Measurements from ENCODE around the gene DAB1.

DAB1 gene

DNA sequence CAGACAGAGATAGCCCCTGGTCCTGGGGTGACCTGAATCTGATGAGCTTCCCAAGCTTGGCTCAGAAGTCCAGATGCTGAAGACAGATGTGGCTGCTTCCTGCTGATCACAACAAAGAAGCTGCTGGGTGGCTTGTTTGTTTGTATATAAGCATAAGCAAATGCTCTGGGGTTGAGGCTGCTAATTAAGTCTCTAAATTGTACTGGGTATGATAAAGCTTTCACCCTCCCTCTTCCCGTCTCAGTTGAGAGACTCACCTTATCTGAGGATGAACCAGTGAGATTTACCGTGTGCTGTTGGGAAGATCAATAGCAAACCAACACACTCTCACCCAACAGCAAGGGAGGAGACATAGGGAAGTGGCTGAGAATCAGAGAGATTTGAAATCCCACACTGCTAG is 42.0 kb downstream of the DAB1 start:
- DNase-seq (ENCODE audit: low read depth) = no peak
- TF ChIP-seq, protein P1, sequence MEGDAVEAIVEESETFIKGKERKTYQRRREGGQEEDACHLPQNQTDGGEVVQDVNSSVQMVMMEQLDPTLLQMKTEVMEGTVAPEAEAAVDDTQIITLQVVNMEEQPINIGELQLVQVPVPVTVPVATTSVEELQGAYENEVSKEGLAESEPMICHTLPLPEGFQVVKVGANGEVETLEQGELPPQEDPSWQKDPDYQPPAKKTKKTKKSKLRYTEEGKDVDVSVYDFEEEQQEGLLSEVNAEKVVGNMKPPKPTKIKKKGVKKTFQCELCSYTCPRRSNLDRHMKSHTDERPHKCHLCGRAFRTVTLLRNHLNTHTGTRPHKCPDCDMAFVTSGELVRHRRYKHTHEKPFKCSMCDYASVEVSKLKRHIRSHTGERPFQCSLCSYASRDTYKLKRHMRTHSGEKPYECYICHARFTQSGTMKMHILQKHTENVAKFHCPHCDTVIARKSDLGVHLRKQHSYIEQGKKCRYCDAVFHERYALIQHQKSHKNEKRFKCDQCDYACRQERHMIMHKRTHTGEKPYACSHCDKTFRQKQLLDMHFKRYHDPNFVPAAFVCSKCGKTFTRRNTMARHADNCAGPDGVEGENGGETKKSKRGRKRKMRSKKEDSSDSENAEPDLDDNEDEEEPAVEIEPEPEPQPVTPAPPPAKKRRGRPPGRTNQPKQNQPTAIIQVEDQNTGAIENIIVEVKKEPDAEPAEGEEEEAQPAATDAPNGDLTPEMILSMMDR (conservative IDR thresholded peaks at IDR 0.05; ENCODE audit: low read length) = no peak
- no peak overlapping the region for H3K4me3 ChIP-seq (ENCODE audit: low read length)

DNA sequence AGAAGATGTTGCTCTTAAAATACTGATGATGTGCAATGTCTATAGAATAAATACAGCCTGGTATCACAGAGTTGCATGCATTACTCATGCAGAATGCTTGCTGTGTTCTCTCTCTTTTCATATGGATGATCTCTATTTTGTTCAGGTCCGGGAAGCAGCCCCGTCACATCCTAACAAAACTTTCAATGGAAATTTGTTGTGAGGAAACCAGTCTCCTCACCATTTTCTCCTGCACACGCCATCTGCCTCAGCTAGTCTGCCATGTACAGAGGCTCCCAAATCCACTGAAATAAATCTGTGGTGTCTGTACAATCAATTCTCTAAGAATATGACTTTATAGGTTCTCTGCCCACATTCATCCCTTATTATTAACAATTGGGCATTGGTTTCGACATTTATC is 42.4 kb downstream of the DAB1 start:
- H3K4me3 ChIP-seq (ENCODE audit: low read length) = no peak overlapping the region
- TF ChIP-seq, protein P1 (conservative IDR thresholded peaks at IDR 0.05; ENCODE audit: low read length) = no peak
- no peak for DNase-seq (ENCODE audit: low read depth)

DNA sequence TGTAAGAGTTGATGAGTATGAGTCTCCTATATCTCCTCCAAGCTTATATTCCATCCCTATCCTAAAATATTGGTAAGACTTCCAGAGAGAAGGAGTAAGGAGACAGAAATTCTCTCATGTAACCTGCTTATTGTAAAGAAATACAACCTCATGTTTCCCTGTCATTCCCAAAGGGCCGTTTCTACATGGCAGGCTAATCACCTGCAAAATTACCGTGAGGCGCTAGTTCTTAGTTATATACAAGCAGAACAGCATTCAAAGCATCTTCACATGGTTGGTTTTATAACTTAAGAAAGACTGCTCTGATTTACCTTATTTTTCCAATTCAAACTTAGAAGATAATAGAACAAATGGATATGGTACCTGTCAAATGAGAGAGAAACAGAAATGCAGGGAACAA is 42.9 kb downstream of the DAB1 start:
- TF ChIP-seq, protein P1 (conservative IDR thresholded peaks at IDR 0.05; ENCODE audit: low read length) = no peak

DNA sequence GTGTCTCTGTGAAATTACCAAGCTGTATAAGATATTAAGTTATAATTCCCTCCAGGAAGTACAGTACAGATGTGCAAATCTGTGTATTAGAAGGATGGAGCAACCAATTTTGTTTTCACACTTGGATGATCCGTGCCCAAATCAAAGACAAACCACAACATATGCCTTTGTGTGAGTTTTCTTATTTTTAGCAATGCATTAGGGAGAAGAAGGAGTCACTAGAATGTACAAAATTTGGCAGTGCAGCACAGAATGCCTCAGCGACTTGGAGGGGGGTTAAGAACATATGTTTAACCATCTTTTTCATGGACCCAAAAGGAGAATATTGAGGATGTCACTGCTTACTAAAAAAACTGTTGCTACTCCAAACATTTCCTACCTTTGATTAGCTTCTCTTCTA is 45.3 kb downstream of the DAB1 start:
- TF ChIP-seq, protein P1 (conservative IDR thresholded peaks at IDR 0.05; ENCODE audit: low read length) = no peak
- no peak for DNase-seq (ENCODE audit: low read depth)
- no peak overlapping the region for H3K4me3 ChIP-seq (ENCODE audit: low read length)

More for the DNA sequence above, 42.9 kb downstream of the DAB1 start:
- no peak overlapping the region for H3K4me3 ChIP-seq (ENCODE audit: low read length)
- DNase-seq (ENCODE audit: low read depth) = no peak

DNA sequence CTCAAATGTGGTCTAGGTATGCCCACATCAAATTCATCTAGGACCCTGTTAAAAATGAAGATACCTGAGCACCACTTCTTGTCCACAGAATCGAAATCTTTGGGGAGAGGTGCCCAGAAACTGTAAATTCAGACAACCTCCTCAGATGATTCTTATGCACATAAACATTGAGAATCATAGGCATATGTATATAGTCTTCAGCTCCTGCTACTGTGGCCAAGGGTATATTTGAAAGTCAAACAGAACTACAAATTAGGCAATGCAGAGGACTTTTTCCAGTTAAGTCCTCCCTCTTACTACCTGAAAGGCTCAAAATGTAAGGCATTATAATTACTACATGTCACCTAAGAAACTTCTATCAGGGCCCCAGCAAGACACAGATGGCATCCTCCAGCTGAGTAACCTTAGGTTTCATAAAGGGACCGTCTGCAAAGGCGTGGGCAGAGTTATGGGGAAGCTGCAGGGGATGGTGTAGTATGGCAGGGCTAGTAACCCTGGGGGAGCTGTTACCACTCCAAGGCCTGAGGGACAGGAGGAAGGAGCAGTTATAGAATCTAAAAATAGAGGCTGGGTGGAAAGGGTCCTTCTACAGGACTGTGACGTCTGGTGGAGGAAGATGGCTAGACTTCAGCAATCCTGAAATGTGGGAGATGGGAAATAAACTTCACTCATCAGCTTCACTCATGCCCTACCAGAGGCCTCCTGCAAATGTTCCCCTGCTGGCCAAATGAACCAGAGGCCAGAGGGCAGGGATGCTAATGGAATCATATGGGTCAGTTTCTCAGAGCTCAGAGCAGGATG is 46.3 kb downstream of the DAB1 start:
- TF ChIP-seq, protein P1 (conservative IDR thresholded peaks at IDR 0.05; ENCODE audit: low read length) = no peak
- no peak for DNase-seq (ENCODE audit: low read depth)
- no peak overlapping the region for H3K4me3 ChIP-seq (ENCODE audit: low read length)

DNA sequence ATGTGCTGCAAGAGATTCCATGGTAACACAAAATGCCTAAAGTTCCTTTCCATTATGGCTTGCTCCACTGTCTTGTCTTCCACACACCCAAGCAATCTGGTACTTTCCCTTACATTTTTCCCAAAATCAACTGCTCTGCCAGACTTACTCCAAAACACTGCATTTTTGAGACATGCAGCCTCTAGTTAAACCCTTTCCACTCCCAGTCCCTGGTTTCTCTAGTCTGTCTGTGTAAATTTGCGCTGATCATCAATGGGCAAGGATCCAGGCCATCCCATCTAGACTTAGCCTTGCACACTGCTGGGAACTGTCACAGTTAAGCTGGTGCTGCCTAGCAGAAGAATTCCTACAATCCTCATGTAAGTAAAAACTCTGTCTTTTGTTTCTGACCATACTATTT is 47.8 kb downstream of the DAB1 start:
- TF ChIP-seq, protein P1 (conservative IDR thresholded peaks at IDR 0.05; ENCODE audit: low read length) = no peak
- no peak for DNase-seq (ENCODE audit: low read depth)
- no peak overlapping the region for H3K4me3 ChIP-seq (ENCODE audit: low read length)

DNA sequence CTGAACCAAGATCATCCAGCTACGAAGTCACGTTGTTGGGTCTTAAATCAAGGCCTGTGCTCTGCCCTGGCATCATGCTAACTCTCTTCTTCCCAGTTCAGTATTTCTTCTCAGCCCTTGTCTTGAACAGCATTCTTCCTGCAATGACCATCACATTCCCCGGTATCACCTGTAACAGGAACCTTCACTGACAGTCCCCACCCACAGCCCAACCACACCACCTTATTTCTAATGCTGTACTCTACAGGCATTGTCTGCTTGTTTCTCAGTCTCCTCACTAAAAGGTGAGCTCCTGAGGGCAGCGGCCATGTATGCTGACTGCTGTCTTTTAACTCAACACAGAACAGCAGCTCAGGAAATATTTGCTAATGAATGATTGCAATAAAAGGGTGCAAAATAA is 54.0 kb downstream of the DAB1 start:
- TF ChIP-seq, protein P1 (conservative IDR thresholded peaks at IDR 0.05; ENCODE audit: low read length) = no peak
- H3K4me3 ChIP-seq (ENCODE audit: low read length) = no peak overlapping the region
- DNase-seq (ENCODE audit: low read depth) = no peak

Measured in AG10803 (cell line).